GM23338 (cell line): ENCODE data around the gene KDM4C.

ENCODE experiments used
- JUNB ChIP-seq: IDR thresholded peaks from one replicate; pipeline ENCODE4 v1.6.1; 2016; ENCODE audit warnings: antibody characterized with exemption; ENCODE audit not compliant: unreplicated experiment
- POLR2AphosphoS5 ChIP-seq: IDR thresholded peaks from 2 replicates; pipeline ENCODE4 v1.6.1; 2016; ENCODE audit warnings: antibody characterized with exemption, low read depth
- TF ChIP-seq, protein P1 (sequence below), 2 experiments: fragments of 200-600 bp in 1 of 2; sonication (generic) in 1 of 2; conservative IDR thresholded peaks; 2 replicates each; pipeline versions ENCODE4 v1.5.1 to v1.6.1; 2016 to 2017; ENCODE audit warnings: antibody characterized with exemption in 2 of 2, low read depth in 2 of 2, mild to moderate bottlenecking in 2 of 2, moderate library complexity in 1 of 2

GRCh38 chr9:7154003-7154619, 396.3 kb downstream of the KDM4C start:
- no peak for TF ChIP-seq JUNB
- TF ChIP-seq, protein P1, sequence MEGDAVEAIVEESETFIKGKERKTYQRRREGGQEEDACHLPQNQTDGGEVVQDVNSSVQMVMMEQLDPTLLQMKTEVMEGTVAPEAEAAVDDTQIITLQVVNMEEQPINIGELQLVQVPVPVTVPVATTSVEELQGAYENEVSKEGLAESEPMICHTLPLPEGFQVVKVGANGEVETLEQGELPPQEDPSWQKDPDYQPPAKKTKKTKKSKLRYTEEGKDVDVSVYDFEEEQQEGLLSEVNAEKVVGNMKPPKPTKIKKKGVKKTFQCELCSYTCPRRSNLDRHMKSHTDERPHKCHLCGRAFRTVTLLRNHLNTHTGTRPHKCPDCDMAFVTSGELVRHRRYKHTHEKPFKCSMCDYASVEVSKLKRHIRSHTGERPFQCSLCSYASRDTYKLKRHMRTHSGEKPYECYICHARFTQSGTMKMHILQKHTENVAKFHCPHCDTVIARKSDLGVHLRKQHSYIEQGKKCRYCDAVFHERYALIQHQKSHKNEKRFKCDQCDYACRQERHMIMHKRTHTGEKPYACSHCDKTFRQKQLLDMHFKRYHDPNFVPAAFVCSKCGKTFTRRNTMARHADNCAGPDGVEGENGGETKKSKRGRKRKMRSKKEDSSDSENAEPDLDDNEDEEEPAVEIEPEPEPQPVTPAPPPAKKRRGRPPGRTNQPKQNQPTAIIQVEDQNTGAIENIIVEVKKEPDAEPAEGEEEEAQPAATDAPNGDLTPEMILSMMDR (conservative IDR thresholded peaks at IDR 0.05; ENCODE audit: low read depth in 2 of 2): no peak
- TF ChIP-seq POLR2AphosphoS5: no peak
